ENCODE results near the gene FRZB. TPM values are rescaled to one million over a fixed set of nuclear protein-coding genes. Genes with fewer than 3 reads are reported as not detected.

Gene FRZB
- total RNA-seq, 3 donors from 2014 or later, result 1.8 to 12.0 (median 2.9) TPM

- no peaks in the 10 kb centered on the region for H3K4me1 ChIP-seq
- H3K27me3 ChIP-seq, result no peaks in the 10 kb centered on the region
- H3K4me3 ChIP-seq, result no peak overlapping the region
- H3K27ac ChIP-seq, result no peak overlapping the region
- intact Hi-C loops (cut with DNase I; ENCODE audit: low total_unique reads), result no loop called here
- DNase-seq (ENCODE audit: low spot score in 2 of 2), result no peak
- H3K36me3 ChIP-seq, result no peaks in the 10 kb centered on the region
- no peaks in the 10 kb centered on the region for H3K9me3 ChIP-seq
- TF ChIP-seq POLR2A (IDR thresholded peaks at IDR 0.05) (no peak), POLR2AphosphoS5 (IDR thresholded peaks at IDR 0.05) (no peak), CTCF (IDR thresholded peaks at IDR 0.05) (no peak)
These were observed 43.7 kb downstream of the FRZB start for GRCh38 chr2:182822733-182823132.

GRCh38 chr2:182821182-182821581 is 45.3 kb downstream of the FRZB start:
- Histone ChIP-seq H3K4me1 (no peaks in the 10 kb centered on the region), H3K27ac (no peak overlapping the region), H3K27me3 (no peaks in the 10 kb centered on the region), H3K9me3 (no peaks in the 10 kb centered on the region), H3K4me3 (no peak overlapping the region), H3K36me3 (no peaks in the 10 kb centered on the region)
- TF ChIP-seq POLR2A (IDR thresholded peaks at IDR 0.05), result no peak
- no peak for TF ChIP-seq POLR2AphosphoS5 (IDR thresholded peaks at IDR 0.05)
- no peak for TF ChIP-seq CTCF (IDR thresholded peaks at IDR 0.05)
- intact Hi-C loops (cut with DNase I; ENCODE audit: low total_unique reads), result no loop called here
- DNase-seq (ENCODE audit: low spot score in 2 of 2), result no peak

GRCh38 chr2:182819412-182819811 is 47.0 kb downstream of the FRZB start:
- Histone ChIP-seq H3K27me3 (no peaks in the 10 kb centered on the region), H3K4me3 (no peak overlapping the region), H3K4me1 (no peaks in the 10 kb centered on the region), H3K9me3 (no peaks in the 10 kb centered on the region), H3K36me3 (no peaks in the 10 kb centered on the region), H3K27ac (no peak overlapping the region)
- intact Hi-C loops (cut with DNase I; ENCODE audit: low total_unique reads), result no loop called here
- no peak for TF ChIP-seq CTCF (IDR thresholded peaks at IDR 0.05)
- TF ChIP-seq POLR2AphosphoS5 (IDR thresholded peaks at IDR 0.05), result no peak
- TF ChIP-seq POLR2A (IDR thresholded peaks at IDR 0.05), result no peak
- DNase-seq (ENCODE audit: low spot score in 2 of 2), result no peak

- H3K36me3 ChIP-seq, result no peaks in the 10 kb centered on the region
- intact Hi-C loops (cut with DNase I; ENCODE audit: low total_unique reads), result no loop called here
- no peaks in the 10 kb centered on the region for H3K27me3 ChIP-seq
- no peak for DNase-seq (ENCODE audit: low spot score in 2 of 2)
- no peaks in the 10 kb centered on the region for H3K9me3 ChIP-seq
- no peaks in the 10 kb centered on the region for H3K4me1 ChIP-seq
- H3K4me3 ChIP-seq, result no peak overlapping the region
- no peak overlapping the region for H3K27ac ChIP-seq
- TF ChIP-seq POLR2A (IDR thresholded peaks at IDR 0.05), result no peak
- TF ChIP-seq POLR2AphosphoS5 (IDR thresholded peaks at IDR 0.05), result no peak
These were observed 47.5 kb downstream of the FRZB start for GRCh38 chr2:182818925-182819324.

- DNase-seq (ENCODE audit: low spot score in 2 of 2), result no peak
- TF ChIP-seq CTCF (IDR thresholded peaks at IDR 0.05) (no peak), POLR2A (IDR thresholded peaks at IDR 0.05) (no peak), POLR2AphosphoS5 (IDR thresholded peaks at IDR 0.05) (no peak)
These were observed 47.9 kb downstream of the FRZB start for GRCh38 chr2:182818501-182818900.

GRCh38 chr2:182817558-182817957 is 48.9 kb downstream of the FRZB start:
- intact Hi-C loops (cut with DNase I; ENCODE audit: low total_unique reads), result no loop called here
- no peak for DNase-seq (ENCODE audit: low spot score in 2 of 2)
- no peak overlapping the region for H3K4me3 ChIP-seq
- H3K27ac ChIP-seq, result no peak overlapping the region
- no peaks in the 10 kb centered on the region for H3K27me3 ChIP-seq
- TF ChIP-seq CTCF (IDR thresholded peaks at IDR 0.05) (no peak), POLR2A (IDR thresholded peaks at IDR 0.05) (no peak), POLR2AphosphoS5 (IDR thresholded peaks at IDR 0.05) (no peak)
- H3K36me3 ChIP-seq, result no peaks in the 10 kb centered on the region
- H3K4me1 ChIP-seq, result no peaks in the 10 kb centered on the region
- H3K9me3 ChIP-seq, result no peaks in the 10 kb centered on the region

More at GRCh38 chr2:182818501-182818900, 47.9 kb downstream of the FRZB start:
- Histone ChIP-seq H3K4me3 (no peak overlapping the region), H3K27me3 (no peaks in the 10 kb centered on the region), H3K36me3 (no peaks in the 10 kb centered on the region), H3K27ac (no peak overlapping the region), H3K4me1 (no peaks in the 10 kb centered on the region), H3K9me3 (no peaks in the 10 kb centered on the region)
- intact Hi-C loops (cut with DNase I; ENCODE audit: low total_unique reads), result no loop called here
